ENCODE measurements around the gene ZNF281. TPM values are rescaled to one million over a fixed set of nuclear protein-coding genes. Genes with fewer than 3 reads are reported as not detected.

Gene ZNF281
- total RNA-seq, 1 donor from 2014 or later, result 25.3 TPM

DNA sequence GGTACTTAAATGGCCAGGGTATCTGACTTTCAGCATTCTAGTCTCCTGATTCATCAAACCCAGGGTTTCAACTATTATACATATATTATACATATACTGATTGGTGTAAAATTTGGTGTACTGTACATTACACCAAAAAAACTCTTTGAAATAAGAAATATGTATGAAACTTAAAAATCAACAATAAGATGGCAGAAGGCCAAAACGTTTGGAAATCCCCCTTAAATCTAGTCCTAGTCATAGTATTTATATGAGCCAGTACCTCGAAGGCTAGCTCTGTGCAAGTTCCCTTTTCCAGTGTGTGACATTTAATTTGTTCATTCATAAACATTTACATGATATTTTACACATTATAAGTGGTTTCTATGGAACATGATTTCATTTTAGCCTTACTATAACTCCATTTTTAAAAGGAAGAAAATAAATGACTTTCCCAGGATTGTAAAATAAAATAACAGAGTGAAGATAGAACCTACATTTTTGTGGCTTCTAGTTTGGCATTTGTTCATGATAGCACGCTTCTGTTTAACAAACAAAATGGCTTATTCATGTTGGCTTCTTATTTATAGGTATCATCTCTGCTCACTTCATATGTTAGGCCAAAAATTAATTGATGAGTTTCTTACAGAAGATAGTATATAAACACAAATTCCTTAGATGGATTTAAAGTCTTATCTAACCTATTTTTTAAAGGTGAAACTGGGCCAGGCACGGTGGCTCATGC is 18.8 kb upstream of the ZNF281 start:
- H3K4me3 ChIP-seq (ENCODE audit: low read depth, low read length), result no peak overlapping the region
- TF ChIP-seq CTCF (IDR thresholded peaks at IDR 0.05; ENCODE audit: insufficient read depth, low read length, poor library complexity, severe bottlenecking), result no peak
- H3K27me3 ChIP-seq (ENCODE audit: control insufficient read depth, insufficient read depth, low read length), result no peaks in the 10 kb centered on the region
- no peak for DNase-seq (ENCODE audit: low read depth)
- H3K36me3 ChIP-seq (ENCODE audit: control insufficient read depth, insufficient read depth, low read length), result no peaks in the 10 kb centered on the region

GRCh38 chr1:200427744-200428143 is 17.9 kb upstream of the ZNF281 start:
- no peak for TF ChIP-seq CTCF (IDR thresholded peaks at IDR 0.05; ENCODE audit: insufficient read depth, low read length, poor library complexity, severe bottlenecking)
- Histone ChIP-seq H3K27me3 (ENCODE audit: control insufficient read depth, insufficient read depth, low read length) (no peaks in the 10 kb centered on the region), H3K4me3 (ENCODE audit: low read depth, low read length) (no peak overlapping the region), H3K36me3 (ENCODE audit: control insufficient read depth, insufficient read depth, low read length) (no peaks in the 10 kb centered on the region)
- no peak for DNase-seq (ENCODE audit: low read depth)

DNA sequence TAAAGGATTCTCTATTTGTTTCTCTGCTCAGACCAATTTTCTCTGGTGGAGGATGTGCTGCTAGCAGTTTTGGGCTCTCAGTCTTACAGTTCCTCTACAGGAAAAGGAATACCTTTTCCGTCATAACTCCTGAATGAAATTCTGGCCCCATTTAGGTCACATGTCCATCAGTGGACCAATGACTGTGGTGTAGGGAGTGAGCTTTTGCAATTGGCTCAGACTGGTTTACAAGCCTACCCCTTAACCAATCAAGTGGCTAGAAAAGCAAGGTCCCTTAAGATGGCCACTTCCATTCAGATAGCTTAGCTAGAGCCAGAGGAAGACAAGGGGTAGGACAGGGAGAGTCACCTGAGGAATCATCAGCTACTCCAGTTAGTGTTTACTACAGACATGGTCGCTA is 16.4 kb upstream of the ZNF281 start:
- Histone ChIP-seq H3K27me3 (ENCODE audit: control insufficient read depth, insufficient read depth, low read length) (no peaks in the 10 kb centered on the region), H3K36me3 (ENCODE audit: control insufficient read depth, insufficient read depth, low read length) (no peaks in the 10 kb centered on the region), H3K4me3 (ENCODE audit: low read depth, low read length) (no peak overlapping the region)
- no peak for DNase-seq (ENCODE audit: low read depth)
- TF ChIP-seq CTCF (IDR thresholded peaks at IDR 0.05; ENCODE audit: insufficient read depth, low read length, poor library complexity, severe bottlenecking), result no peak

DNA sequence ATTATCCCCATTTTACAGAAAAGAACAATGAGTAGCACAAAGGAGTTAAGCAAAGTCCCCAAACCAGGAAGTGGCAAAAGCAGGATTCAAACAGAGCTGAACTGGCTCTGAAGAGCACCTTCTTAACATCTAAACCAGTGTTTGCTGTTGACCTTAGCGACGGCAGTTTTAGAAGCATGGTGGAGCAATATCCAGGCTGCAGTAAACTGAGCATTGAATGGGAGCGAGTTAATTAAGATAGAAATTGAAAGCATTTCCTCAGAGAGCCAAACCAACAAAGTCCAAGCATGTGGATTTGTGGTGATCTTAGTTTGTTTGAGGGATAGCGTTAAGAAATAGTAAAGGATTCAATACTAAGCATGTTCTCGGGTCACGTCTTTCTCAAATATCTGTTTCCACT is 13.4 kb upstream of the ZNF281 start:
- Histone ChIP-seq H3K4me3 (ENCODE audit: low read depth, low read length) (no peak overlapping the region), H3K36me3 (ENCODE audit: control insufficient read depth, insufficient read depth, low read length) (no peaks in the 10 kb centered on the region), H3K27me3 (ENCODE audit: control insufficient read depth, insufficient read depth, low read length) (no peaks in the 10 kb centered on the region)
- no peak for DNase-seq (ENCODE audit: low read depth)
- no peak for TF ChIP-seq CTCF (IDR thresholded peaks at IDR 0.05; ENCODE audit: insufficient read depth, low read length, poor library complexity, severe bottlenecking)

- no peak for TF ChIP-seq CTCF (IDR thresholded peaks at IDR 0.05; ENCODE audit: insufficient read depth, low read length, poor library complexity, severe bottlenecking)
- no peak overlapping the region for H3K4me3 ChIP-seq (ENCODE audit: low read depth, low read length)
Observed at GRCh38 chr1:200422211-200422610, 12.4 kb upstream of the ZNF281 start.

More at GRCh38 chr1:200422211-200422610, 12.4 kb upstream of the ZNF281 start:
- no peak for DNase-seq (ENCODE audit: low read depth)
- no peaks in the 10 kb centered on the region for H3K27me3 ChIP-seq (ENCODE audit: control insufficient read depth, insufficient read depth, low read length)
- no peaks in the 10 kb centered on the region for H3K36me3 ChIP-seq (ENCODE audit: control insufficient read depth, insufficient read depth, low read length)

All from kidney epithelial cell (primary cell).